ENCODE data around the gene ZSCAN26.
"Not testable (repeated sequence)": the region's sequence is repeated elsewhere in the genome, so short reads cannot be mapped to it uniquely, and the experiment has no call there.

The ZSCAN26 gene

GRCh38 chr6:28257042-28257441, 9.9 kb upstream of the ZSCAN26 start:
- no peak for DNase-seq

- no peak for DNase-seq
Measured at GRCh38 chr6:28258877-28259777, 7.8 kb upstream of the ZSCAN26 start, which contains the start of gene NKAPL. Gene NKAPL (plus strand): TSS chr6:28259297. CDS start chr6:28259372, 75 bp downstream.

DNA sequence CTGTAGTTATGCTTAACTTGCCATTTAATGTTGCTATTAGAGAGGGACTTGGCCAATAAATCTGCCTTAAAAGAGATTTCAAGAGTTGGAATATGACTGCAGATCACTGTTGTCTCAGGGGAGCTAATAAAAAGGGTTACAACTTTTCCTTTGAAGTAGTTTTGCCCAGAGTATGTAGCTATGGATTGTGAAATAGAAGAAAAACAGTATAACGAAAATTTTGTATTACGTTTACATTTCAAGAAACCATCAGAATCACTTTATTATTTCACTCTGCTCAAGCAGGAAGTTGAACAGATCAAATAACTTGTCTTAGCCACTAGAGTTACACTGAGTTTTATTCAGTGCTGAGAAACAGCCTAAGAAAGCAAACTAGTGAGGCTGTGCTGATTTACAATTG, 3.0 kb upstream of the ZSCAN26 start:
- DNase-seq = no peak

- no peak for DNase-seq
Measured at GRCh38 chr6:28264834-28265401, 2.0 kb upstream of the ZSCAN26 start.

DNA sequence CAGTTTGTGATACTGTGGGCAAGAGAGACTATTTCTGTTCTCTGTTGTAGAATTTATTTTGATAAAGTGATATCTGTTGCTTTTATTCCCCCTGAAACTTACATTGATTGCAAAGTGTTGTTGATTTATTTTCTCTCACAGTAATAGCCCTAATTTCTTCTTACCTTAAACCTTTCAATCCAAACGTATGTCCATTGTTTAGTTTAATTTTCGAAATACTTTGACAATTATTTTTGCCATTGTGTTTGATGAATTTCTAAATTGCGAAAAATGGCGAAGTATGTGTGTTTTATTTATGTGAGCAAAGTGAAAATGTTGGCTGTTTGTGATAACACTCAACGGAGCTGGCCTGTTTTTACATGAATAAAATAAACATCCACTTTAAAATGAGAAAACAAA, 381 bp upstream of the ZSCAN26 start:
- no peak for DNase-seq

GRCh38 chr6:28267695-28268059, 734 bp downstream of the ZSCAN26 start:
- DNase-seq = no peak

- peak; percentile 4 for DNase-seq
Measured at GRCh38 chr6:28269492-28269891, 2.5 kb downstream of the ZSCAN26 start.

DNA sequence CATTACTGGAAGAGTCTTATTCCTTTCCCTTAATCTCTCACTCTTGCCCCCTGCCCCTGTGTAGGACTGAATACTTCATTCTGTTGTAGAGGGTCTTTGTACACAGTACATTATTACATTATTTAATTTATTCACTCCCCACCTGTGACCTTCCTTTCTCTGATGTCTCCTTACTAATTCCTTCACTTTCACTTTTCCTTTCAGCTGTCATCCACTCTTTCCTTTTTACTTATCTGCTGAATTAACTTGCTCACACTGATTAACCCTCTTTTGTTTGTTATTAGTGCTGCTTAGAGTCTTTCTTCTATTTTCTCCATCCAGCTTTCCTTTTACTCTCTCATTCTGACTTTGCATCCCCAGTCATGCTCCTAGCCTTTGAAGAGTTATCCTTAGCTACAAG, 7.9 kb downstream of the ZSCAN26 start:
- no peak for DNase-seq

DNA sequence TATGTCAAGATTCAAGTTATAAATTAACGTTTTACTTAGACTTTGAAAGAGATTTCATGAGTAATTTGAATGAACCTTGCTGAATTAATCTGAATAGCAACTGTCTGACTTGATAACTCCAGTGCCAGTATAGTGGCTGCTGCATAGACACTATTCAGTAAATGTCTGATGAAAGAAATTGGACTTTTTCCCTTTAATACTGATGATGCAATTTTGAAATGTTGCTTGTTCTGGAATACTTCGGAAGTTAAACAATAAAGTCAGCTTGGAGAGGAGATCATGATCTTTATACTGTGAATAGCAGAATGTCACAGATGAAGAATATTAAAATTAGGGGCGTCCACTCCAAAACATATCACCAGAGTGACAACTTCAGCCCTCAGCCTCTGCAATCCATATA, 10.8 kb downstream of the ZSCAN26 start:
- DNase-seq = no peak

- no peak for DNase-seq
Measured at GRCh38 chr6:28280595-28281287, 13.8 kb downstream of the ZSCAN26 start.

- peak; percentile 53 for DNase-seq
Measured at GRCh38 chr6:28281288-28282064, 14.5 kb downstream of the ZSCAN26 start, which contains the start of gene PGBD1. Gene PGBD1 (plus strand): TSS chr6:28281572. CDS start chr6:28283814, 2,242 bp downstream.

DNA sequence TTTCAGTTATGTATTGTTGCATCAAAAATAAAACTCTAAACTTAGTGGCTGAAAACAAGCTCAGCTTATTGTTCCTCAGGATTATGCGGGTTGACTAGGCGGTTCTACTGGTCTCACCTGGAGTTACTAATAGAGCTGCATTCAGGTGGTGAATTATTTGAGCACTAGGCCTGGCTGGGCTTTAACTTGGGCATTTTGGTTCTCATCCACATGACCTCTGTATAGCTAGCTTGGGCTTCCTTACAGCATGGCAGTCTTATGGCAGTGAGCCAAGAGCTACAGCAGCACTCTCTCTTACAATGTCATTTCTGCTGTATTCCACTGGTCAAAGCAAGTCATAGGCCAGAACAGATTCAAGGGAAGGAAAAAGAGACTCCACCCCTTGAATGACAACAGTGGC, 16.0 kb downstream of the ZSCAN26 start:
- DNase-seq = no peak

DNA sequence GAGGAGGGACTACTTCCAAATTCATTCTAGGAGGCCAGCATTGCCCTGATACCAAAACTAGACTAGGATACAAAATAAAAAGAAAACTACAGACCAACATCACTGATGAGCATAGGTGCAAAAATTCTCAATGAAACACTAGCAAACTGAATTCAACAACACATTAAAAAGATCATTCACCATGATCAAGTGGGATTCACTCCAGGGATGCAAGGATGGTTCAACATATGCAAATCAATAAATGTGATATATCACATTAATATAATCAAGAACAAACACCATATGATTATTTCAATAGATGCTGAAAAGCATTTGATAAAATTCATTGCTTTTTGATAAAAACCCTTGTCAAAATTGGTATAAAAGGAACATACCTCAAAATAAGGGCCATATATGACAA, 24.6 kb downstream of the ZSCAN26 start:
- DNase-seq = no peak

DNA sequence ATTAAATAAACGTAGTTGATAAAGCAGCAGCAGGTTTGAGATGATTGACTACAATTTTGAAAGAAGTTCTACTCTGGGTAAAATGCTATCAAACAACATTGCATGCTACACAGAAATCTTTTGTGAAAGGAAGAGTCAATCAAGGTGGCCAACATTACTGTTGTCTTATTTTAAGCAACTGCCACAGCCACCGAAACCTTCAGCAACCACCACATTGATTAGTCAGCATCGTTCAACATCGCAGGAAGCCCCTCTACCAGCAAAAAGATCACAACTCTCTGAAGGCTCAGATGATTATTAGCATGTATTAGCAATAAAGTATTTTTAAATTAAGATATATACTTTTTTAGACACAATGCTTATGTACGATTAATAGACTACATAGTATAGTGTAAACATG, 28.4 kb downstream of the ZSCAN26 start:
- DNase-seq = no peak

- no peak for DNase-seq
Measured at GRCh38 chr6:28296520-28297060, 29.6 kb downstream of the ZSCAN26 start.

- DNase-seq = no peak
Measured at GRCh38 chr6:28303570-28303969, 36.6 kb downstream of the ZSCAN26 start.

DNA sequence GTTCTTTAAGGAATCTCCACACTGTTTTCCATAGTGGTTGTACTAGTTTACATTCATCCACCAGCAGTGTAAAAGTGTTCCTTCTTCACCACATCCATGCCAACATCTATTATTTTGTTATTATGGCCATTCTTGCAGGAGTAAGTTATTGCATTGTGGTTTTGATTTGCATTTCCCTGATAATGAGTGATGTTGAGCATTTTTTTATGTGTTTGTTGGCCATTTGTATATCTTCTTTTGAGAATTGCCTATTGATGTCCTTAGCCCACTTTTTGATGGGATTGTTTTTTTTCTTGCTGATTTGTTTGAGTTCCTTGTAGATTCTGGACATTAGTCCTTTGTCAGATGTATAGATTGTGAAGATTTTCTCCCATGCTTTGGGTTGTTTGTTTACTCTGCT, 39.4 kb downstream of the ZSCAN26 start:
- DNase-seq = not testable (repeated sequence)

GRCh38 chr6:28311139-28311823, 44.3 kb downstream of the ZSCAN26 start:
- DNase-seq = no peak

DNA sequence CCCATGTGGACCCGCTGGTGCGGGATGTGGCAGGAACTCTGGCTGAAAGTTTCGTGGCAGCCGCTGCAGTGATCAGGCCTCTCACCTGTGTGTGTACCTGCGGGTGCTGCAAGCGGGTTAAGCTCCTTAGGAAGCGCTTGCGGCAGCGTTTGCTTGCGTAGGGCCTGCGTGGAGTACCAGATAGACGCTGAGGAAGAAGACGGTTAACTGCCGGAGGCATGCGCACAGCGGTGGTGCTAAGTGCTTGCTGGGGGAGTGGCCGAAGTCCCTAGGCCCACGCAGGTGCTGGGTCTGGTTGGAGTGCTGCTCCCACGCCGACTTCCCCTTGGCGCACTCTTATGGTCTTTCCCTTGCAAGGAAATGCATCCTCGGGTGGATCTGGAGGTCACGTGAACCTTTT, 46.0 kb downstream of the ZSCAN26 start:
- DNase-seq = no peak

DNA sequence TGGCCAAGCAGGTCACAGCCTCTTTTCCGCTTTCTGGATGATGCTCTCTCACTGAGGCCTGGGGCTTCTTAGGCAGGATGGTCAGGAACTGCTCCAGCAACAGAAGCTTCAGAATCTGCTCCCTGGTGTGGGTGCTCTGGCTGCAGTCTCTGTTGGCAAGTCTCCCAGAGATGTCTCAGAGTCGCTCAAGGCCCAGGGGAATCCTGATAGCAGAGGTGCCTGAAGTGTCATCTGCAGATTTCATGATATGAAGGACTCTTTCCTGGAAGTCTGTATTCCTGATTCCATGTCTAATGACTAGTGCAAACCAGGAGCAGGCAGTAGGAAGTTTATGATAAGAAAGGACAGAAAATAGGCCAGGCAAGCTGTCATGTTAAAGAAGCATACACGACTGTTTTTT, 48.7 kb downstream of the ZSCAN26 start:
- DNase-seq = no peak

GRCh38 chr6:28317866-28318265, 50.9 kb downstream of the ZSCAN26 start:
- not testable (repeated sequence) for DNase-seq

GRCh38 chr6:28322661-28323060, 55.7 kb downstream of the ZSCAN26 start:
- no peak for DNase-seq
